SK-N-SH (cell line): ENCODE data around the gene PNKD. TPM values are rescaled to one million over a fixed set of nuclear protein-coding genes. Genes with fewer than 3 reads are reported as not detected.

Experiments
- CTCF ChIA-PET: fragments of 300-600, 350-600 bp; formaldehyde crosslinking; extraction: SDS; loops from one replicate; lab custom pipeline; 2021; lab: Yijun Ruan, JAX
- POLR2A ChIA-PET: fragments of 350-600 bp; sonication (Branson Sonifier 250); formaldehyde crosslinking; extraction: SDS; loops from one replicate; lab custom pipeline; 2020; ENCODE audit warnings: antibody characterized with exemption, inconsistent platforms; lab: Yijun Ruan, JAX
- DNase-seq: peaks from one replicate; pipeline ENCODE4 v3.0.0; 2012
- H2AFZ ChIP-seq: fragments of 200-600 bp; sonication (generic); 2 replicates; pipeline ENCODE4 v1.8.1; 2016; ENCODE audit warnings: antibody characterized with exemption, mild to moderate bottlenecking, low read depth
- H3F3A ChIP-seq: fragments of 200-600 bp; sonication (generic); replicated peaks from 2 replicates; pipeline ENCODE3; 2016; ENCODE audit warnings: antibody characterized with exemption, mild to moderate bottlenecking; ENCODE audit not compliant: insufficient read depth
- H3K27ac ChIP-seq, 2 experiments: fragments of 200-500 bp in 1 of 2; fragments of 200-600 bp in 1 of 2; sonication (Bioruptor generic) in 1 of 2; sonication (generic), shearing (Covaris generic) in 1 of 2; 2 replicates each; pipeline versions ENCODE4 v1.5.1 to v1.6.1; 2014 to 2016; ENCODE audit warnings: low read depth in 2 of 2, inconsistent platforms in 1 of 2, low read length in 1 of 2, mild to moderate bottlenecking in 1 of 2, mixed read lengths in 1 of 2
- H3K27me3 ChIP-seq: fragments of 200-600 bp; sonication (generic), shearing (Covaris generic); 2 replicates; pipeline ENCODE4 v1.6.1; 2016; ENCODE audit warnings: mixed run types; ENCODE audit not compliant: insufficient read depth
- H3K36me3 ChIP-seq, 2 experiments: fragments of 200-500 bp in 1 of 2; fragments of 200-600 bp in 1 of 2; sonication (Bioruptor generic) in 1 of 2; sonication (generic) in 1 of 2; replicated peaks in 1 of 2; 2 replicates each; pipeline versions ENCODE3 to v1.5.1; 2014 to 2016; ENCODE audit warnings: low read length in 1 of 2, mild to moderate bottlenecking in 1 of 2; ENCODE audit not compliant: insufficient read depth in 2 of 2, control insufficient read depth in 1 of 2
- H3K4me1 ChIP-seq, 2 experiments: fragments of 200-500 bp in 1 of 2; fragments of 200-600 bp in 1 of 2; sonication (Bioruptor generic) in 1 of 2; sonication (generic), shearing (Covaris generic) in 1 of 2; 2 replicates each; pipeline versions ENCODE4 v1.5.1 to v1.6.1; 2014 to 2016; ENCODE audit warnings: low read depth in 1 of 2, low read length in 1 of 2, mixed run types in 1 of 2; ENCODE audit not compliant: insufficient read depth in 2 of 2, control insufficient read depth in 1 of 2
- H3K4me2 ChIP-seq: fragments of 200-600 bp; sonication (generic), shearing (Covaris generic); 2 replicates; pipeline ENCODE4 v1.6.1; 2017; ENCODE audit warnings: mixed run types
- H3K4me3 ChIP-seq, 2 experiments: fragments of 200-500 bp in 1 of 2; fragments of 200-600 bp in 1 of 2; sonication (Bioruptor generic) in 1 of 2; sonication (generic), shearing (Covaris generic) in 1 of 2; 2 replicates each; pipeline versions ENCODE4 v1.5.1 to v1.8.1; 2014 to 2016; ENCODE audit warnings: low read depth in 2 of 2, inconsistent platforms in 1 of 2, low read length in 1 of 2, mild to moderate bottlenecking in 1 of 2, mixed read lengths in 1 of 2, moderate library complexity in 1 of 2
- H3K79me2 ChIP-seq: fragments of 200-600 bp; sonication (generic); 2 replicates; pipeline ENCODE4 v1.8.1; 2017; ENCODE audit warnings: mild to moderate bottlenecking; ENCODE audit not compliant: insufficient read depth
- H3K9ac ChIP-seq: fragments of 200-600 bp; sonication (generic); 2 replicates; pipeline ENCODE4 v1.6.1; 2017; ENCODE audit warnings: mixed run types
- H3K9me2 ChIP-seq: fragments of 200-600 bp; sonication (generic); 2 replicates; pipeline ENCODE4 v1.6.1; 2017; ENCODE audit warnings: mixed run types
- H3K9me3 ChIP-seq: fragments of 200-600 bp; sonication (generic); 2 replicates; pipeline ENCODE4 v1.6.1; 2017; ENCODE audit warnings: mixed run types, mild to moderate bottlenecking, moderate library complexity
- H4K20me1 ChIP-seq: fragments of 200-600 bp; sonication (generic); 2 replicates; pipeline ENCODE4 v1.6.1; 2017; ENCODE audit warnings: mild to moderate bottlenecking, mixed run types; ENCODE audit not compliant: insufficient read depth
- CHD2 ChIP-seq: fragments of 150-350 bp; IDR thresholded peaks from 2 replicates; pipeline ENCODE4 v1.6.1; 2018; ENCODE audit warnings: low read length; ENCODE audit not compliant: partially characterized antibody
- EP300 ChIP-seq, 2 experiments: IDR thresholded peaks; 2 replicates each; pipeline versions ENCODE4 v1.4.0 to v1.6.1; 2012; ENCODE audit warnings: borderline replicate concordance in 1 of 2, low read depth in 1 of 2, low read length in 1 of 2
- EZH2phosphoT487 ChIP-seq: fragments of 200-600 bp; sonication (generic); IDR thresholded peaks from 2 replicates; pipeline ENCODE4 v1.6.1; 2017; ENCODE audit warnings: low read depth, mixed run types, mild to moderate bottlenecking, antibody characterized with exemption, moderate library complexity, borderline replicate concordance
- FOXJ3 ChIP-seq: sonication (generic); formaldehyde crosslinking; IDR thresholded peaks from 2 replicates; pipeline ENCODE4 v1.5.1; 2020; ENCODE audit warnings: mild to moderate bottlenecking, missing genetic modification reagents
- GABPA ChIP-seq: IDR thresholded peaks from 2 replicates; pipeline ENCODE4 v1.4.0; 2012; ENCODE audit warnings: low read depth, mild to moderate bottlenecking
- GATA2 ChIP-seq: sonication (generic); formaldehyde crosslinking; IDR thresholded peaks from 2 replicates; pipeline ENCODE4 v1.5.0; 2020; ENCODE audit warnings: mild to moderate bottlenecking, missing genetic modification reagents
- JUND ChIP-seq: IDR thresholded peaks from 2 replicates; pipeline ENCODE4 v1.4.0; 2012
- NRF1 ChIP-seq: IDR thresholded peaks from 2 replicates; pipeline ENCODE4 v1.6.1; 2012; ENCODE audit warnings: low read depth, mild to moderate bottlenecking, low read length
- POLR2AphosphoS5 ChIP-seq: IDR thresholded peaks from 2 replicates; pipeline ENCODE4 v1.6.1; 2012; ENCODE audit warnings: low read depth, low read length
- RAD21 ChIP-seq: IDR thresholded peaks from 2 replicates; pipeline ENCODE4 v1.6.1; 2012; ENCODE audit warnings: mild to moderate bottlenecking, low read length
- SMC3 ChIP-seq: IDR thresholded peaks from 2 replicates; pipeline ENCODE4 v1.6.1; 2012; ENCODE audit warnings: low read depth, low read length, improper control_type of control experiment
- TAF1 ChIP-seq: IDR thresholded peaks from 2 replicates; pipeline ENCODE4 v1.6.1; 2012; ENCODE audit warnings: low read depth, mild to moderate bottlenecking, low read length, moderate library complexity, borderline replicate concordance
- TEAD4 ChIP-seq: IDR thresholded peaks from 2 replicates; pipeline ENCODE4 v1.4.0; 2012; ENCODE audit warnings: mild to moderate bottlenecking, borderline replicate concordance; ENCODE audit not compliant: insufficient read depth
- WGBS: methylation state at CpG from one replicate; pipeline ENCODE4 v1.1.6; 2017; ENCODE audit warnings: low lambda C conversion rate; 5-methylcytosine and 5-hydroxymethylcytosine counted together
- polyA plus RNA-seq, 3 experiments: library from polyadenylated mRNA; depleted of rRNA; stranded (reverse); fragments of >200 nt; gene quantifications; 2 replicates each; pipeline ENCODE4 v1.2.3, GENCODE V29; 2012
- TF ChIP-seq, protein P1 (sequence below): IDR thresholded peaks from 2 replicates; pipeline ENCODE4 v1.4.0; 2012; ENCODE audit warnings: low read depth

The PNKD gene
- polyA plus RNA-seq, 1 of the 3 experiments (the other 2 are of a cell fraction): 101 TPM

GRCh38 chr2:218343591-218343990 lies 73.3 kb downstream of the PNKD start (continued):
- no peak for TF ChIP-seq SMC3
- TF ChIP-seq, all 33 proteins: peak for 0

GRCh38 chr2:218344090-218344754 lies 73.9 kb downstream of the PNKD start:
- 91% methylated on average over 12 of the region's 12 CpGs for WGBS
- H3K27me3 ChIP-seq: no peaks in the 10 kb centered on the region
- DNase-seq: no peak
- no peak overlapping the region for H3K4me3 ChIP-seq
- CTCF ChIA-PET: interaction anchor here (1.0 to 3.8 kb wide), 3 partner anchors 12 to 52 kb away, joined by 3 to 19 read pairs (median 12); partner anchors contain the start of gene CATIP
- no peaks in the 10 kb centered on the region for H3K9me2 ChIP-seq
- no peak overlapping the region for H3K4me2 ChIP-seq
- H3K27ac ChIP-seq: no peak overlapping the region
- H3F3A ChIP-seq: no peaks in the 10 kb centered on the region
- POLR2A ChIA-PET: no interaction called here
- TF ChIP-seq TEAD4: no peak
- no peaks in the 10 kb centered on the region for H3K9me3 ChIP-seq
- H3K36me3 ChIP-seq: no peaks in the 10 kb centered on the region
- H3K9ac ChIP-seq: no peak overlapping the region
- no peak overlapping the region for H2AFZ ChIP-seq
- H3K4me1 ChIP-seq: no peaks in the 10 kb centered on the region
- H4K20me1 ChIP-seq: no peaks in the 10 kb centered on the region
- H3K79me2 ChIP-seq: no peaks in the 10 kb centered on the region

GRCh38 chr2:218344755-218345417 lies 74.6 kb downstream of the PNKD start:
- 95% methylated on average over 18 of the region's 22 CpGs for WGBS

More at GRCh38 chr2:218344755-218345417, 74.6 kb downstream of the PNKD start:
- no peak for TF ChIP-seq GATA2
- TF ChIP-seq, protein P1, sequence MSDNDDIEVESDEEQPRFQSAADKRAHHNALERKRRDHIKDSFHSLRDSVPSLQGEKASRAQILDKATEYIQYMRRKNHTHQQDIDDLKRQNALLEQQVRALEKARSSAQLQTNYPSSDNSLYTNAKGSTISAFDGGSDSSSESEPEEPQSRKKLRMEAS: no peak
- no peak for TF ChIP-seq RAD21
- TF ChIP-seq FOXJ3 (CRISPR knock-in tag): no peak
- TF ChIP-seq NRF1: no peak
- TF ChIP-seq JUND: no peak
- TF ChIP-seq SMC3: no peak
- TF ChIP-seq CHD2: no peak
- TF ChIP-seq TEAD4: no peak
- no peak for TF ChIP-seq GABPA
- TF ChIP-seq TAF1: no peak
- TF ChIP-seq EP300 (IDR thresholded peaks at IDR 0.05; ENCODE audit: borderline replicate concordance in 1 of 2, low read depth in 1 of 2, low read length in 1 of 2): no peak
- no peak for TF ChIP-seq POLR2AphosphoS5
- TF ChIP-seq EZH2phosphoT487: no peak
- POLR2A ChIA-PET: interaction anchor here (0.9 kb wide), 1 partner anchor 12 kb away, joined by 3 read pairs; the partner anchor contains the start of gene CATIP
- DNase-seq: no peak
- Histone ChIP-seq H3K9me3 (no peaks in the 10 kb centered on the region), H3K27ac (no peak overlapping the region), H3F3A (no peaks in the 10 kb centered on the region), H3K9ac (no peak overlapping the region), H3K79me2 (no peaks in the 10 kb centered on the region), H3K27me3 (no peaks in the 10 kb centered on the region), H3K9me2 (no peaks in the 10 kb centered on the region), H4K20me1 (no peaks in the 10 kb centered on the region), H3K36me3 (no peaks in the 10 kb centered on the region), H2AFZ (no peak overlapping the region), H3K4me1 (no peaks in the 10 kb centered on the region), H3K4me2 (no peak overlapping the region), H3K4me3 (no peak overlapping the region)
- CTCF ChIA-PET: interaction anchor here (3.1 to 3.8 kb wide), 2 partner anchors 12 to 43 kb away, joined by 12 to 19 read pairs; partner anchors contain the start of gene CATIP
